Caki2 (cell line): ENCODE data around the gene LRSAM1. TPM values are rescaled to one million over a fixed set of nuclear protein-coding genes. Genes with fewer than 3 reads are reported as not detected.

Experiments
- DNase-seq: peaks from one replicate; pipeline ENCODE4 v3.0.0-alpha.2; 2015; ENCODE audit warnings: low read depth
- in situ Hi-C: cut with HindIII; loops from 2 replicates; pipeline ENCODE4 v1.10.0; 2016; ENCODE audit warnings: low sequenced_read_pairs, low pct_unique_long_range_greater_than_20kb, mixed read lengths
- total RNA-seq: library from RNA; depleted of rRNA; stranded (reverse); fragments of >200 nt; shearing (Covaris generic); gene quantifications from 2 replicates; pipeline ENCODE4 v1.2.3, GENCODE V29; 2014; ENCODE audit warnings: low replicate concordance

LRSAM1 gene
- total RNA-seq, 1 experiment from 2014 or later: 9.5 TPM

GRCh38 chr9:127521919-127522304 is 70.6 kb downstream of the LRSAM1 start:
- in situ Hi-C loops: no loop called here
- DNase-seq: no peak

- no peak for DNase-seq
- in situ Hi-C loops: no loop called here
Measured at GRCh38 chr9:127522727-127523126, 71.4 kb downstream of the LRSAM1 start.

- no peak for DNase-seq
- in situ Hi-C loops: no loop called here
Measured at GRCh38 chr9:127523312-127523851, 72.1 kb downstream of the LRSAM1 start.

GRCh38 chr9:127524373-127524772 is 73.1 kb downstream of the LRSAM1 start:
- in situ Hi-C loops: no loop called here

GRCh38 chr9:127525401-127526188 is 74.3 kb downstream of the LRSAM1 start:
- no peak for DNase-seq
- in situ Hi-C loops: no loop called here

More at GRCh38 chr9:127524373-127524772, 73.1 kb downstream of the LRSAM1 start:
- DNase-seq: peak; percentile 51

GRCh38 chr9:127526655-127527559 is 75.6 kb downstream of the LRSAM1 start:
- DNase-seq: no peak
- in situ Hi-C loops: no loop called here

GRCh38 chr9:127527560-127528268 is 76.4 kb downstream of the LRSAM1 start:
- in situ Hi-C loops: no loop called here
- no peak for DNase-seq

GRCh38 chr9:127528422-127529251 is 77.3 kb downstream of the LRSAM1 start:
- no peak for DNase-seq
- in situ Hi-C loops: no loop called here

- DNase-seq: no peak
- in situ Hi-C loops: no loop called here
Measured at GRCh38 chr9:127529671-127530070, 78.4 kb downstream of the LRSAM1 start.

GRCh38 chr9:127530206-127530941 is 79.1 kb downstream of the LRSAM1 start:
- in situ Hi-C loops: no loop called here
- DNase-seq: no peak

GRCh38 chr9:127531676-127532075 is 80.4 kb downstream of the LRSAM1 start:
- in situ Hi-C loops: no loop called here
- DNase-seq: no peak

- in situ Hi-C loops: no loop called here
- DNase-seq: no peak
Measured at GRCh38 chr9:127534250-127534906, 83.1 kb downstream of the LRSAM1 start.

GRCh38 chr9:127534931-127535330 is 83.6 kb downstream of the LRSAM1 start:
- in situ Hi-C loops: no loop called here
- DNase-seq: no peak

- no peak for DNase-seq
- in situ Hi-C loops: no loop called here
Measured at GRCh38 chr9:127535396-127535795, 84.1 kb downstream of the LRSAM1 start.

GRCh38 chr9:127535834-127536233 is 84.5 kb downstream of the LRSAM1 start:
- in situ Hi-C loops: no loop called here
- no peak for DNase-seq

- in situ Hi-C loops: no loop called here
- no peak for DNase-seq
Measured at GRCh38 chr9:127536499-127536898, 85.2 kb downstream of the LRSAM1 start.

GRCh38 chr9:127537014-127537413 is 85.7 kb downstream of the LRSAM1 start:
- in situ Hi-C loops: no loop called here
- DNase-seq: no peak
